Gastroesophageal sphincter (tissue), 4 donors: Measurements from ENCODE around the gene KRTAP10-11. TPM values are rescaled to one million over a fixed set of nuclear protein-coding genes. Genes with fewer than 3 reads are reported as not detected.
"Not testable (repeated sequence)": the region's sequence is repeated elsewhere in the genome, so short reads cannot be mapped to it uniquely, and the experiment has no call there.

ENCODE experiments used
- ATAC-seq: fragments of 150-250 bp; one replicate; pipeline ENCODE4 v1.9.1; 2016; ENCODE audit warnings: mild to moderate bottlenecking, moderate library complexity
- H3K27ac ChIP-seq, 4 donors: fragments of 200-600 bp; sonication (generic) in 3 of 4; 1 replicate in 3 of 4; 2 replicates in 1 of 4; pipeline ENCODE4 v1.5.1; 2016 to 2019
- H3K27me3 ChIP-seq: fragments of 200-600 bp; sonication (generic); one replicate; pipeline ENCODE4 v1.5.1; 2019
- H3K36me3 ChIP-seq, 2 donors: fragments of 200-600 bp; sonication (generic); one replicate each; pipeline ENCODE4 v1.5.1; 2019; ENCODE audit warnings: control low read depth in 1 of 2
- H3K4me1 ChIP-seq, 3 donors: fragments of 200-600 bp; sonication (generic); 1 replicate in 2 of 3; 2 replicates in 1 of 3; pipeline ENCODE4 v1.5.1; 2016 to 2019; ENCODE audit warnings: control low read depth in 2 of 3
- H3K4me3 ChIP-seq, 2 donors: fragments of 200-600 bp; sonication (generic); one replicate each; pipeline ENCODE4 v1.5.1; 2019; ENCODE audit warnings: mild to moderate bottlenecking in 1 of 2, moderate library complexity in 1 of 2
- H3K9me3 ChIP-seq, 3 donors: fragments of 200-600 bp; sonication (generic); one replicate each; pipeline ENCODE4 v1.5.1; 2017 to 2019; ENCODE audit warnings: control low read depth in 2 of 3
- CTCF ChIP-seq, 4 experiments: fragments of 200-600 bp in 2 of 4; fragments of 450-650 bp in 2 of 4; sonication (generic) in 1 of 4; IDR thresholded peaks; one replicate each; pipeline ENCODE4 v1.5.1; 2017 to 2019; ENCODE audit warnings: antibody characterized with exemption in 4 of 4, mild to moderate bottlenecking in 2 of 4, moderate library complexity in 2 of 4
- EP300 ChIP-seq: sonication (generic); formaldehyde crosslinking; IDR thresholded peaks from one replicate; pipeline ENCODE4 v1.6.1; 2017; ENCODE audit warnings: antibody characterized with exemption, mild to moderate bottlenecking
- POLR2A ChIP-seq, 2 donors: fragments of 450-650 bp; IDR thresholded peaks; one replicate each; pipeline ENCODE4 v1.6.1; 2017; ENCODE audit warnings: antibody characterized with exemption in 2 of 2, mild to moderate bottlenecking in 2 of 2, moderate library complexity in 1 of 2
- POLR2AphosphoS5 ChIP-seq: sonication (generic); formaldehyde crosslinking; IDR thresholded peaks from one replicate; pipeline ENCODE4 v1.6.1; 2017; ENCODE audit warnings: antibody characterized with exemption
- WGBS, 2 donors: methylation state at CpG; one replicate each; pipeline ENCODE4 v1.1.5; 2018; ENCODE audit warnings: low coverage in 1 of 2; 5-methylcytosine and 5-hydroxymethylcytosine counted together
- total RNA-seq, 4 donors: library from RNA; depleted of rRNA; stranded (reverse); fragments of >200 nt; gene quantifications; one replicate each; pipeline ENCODE4 v1.1.0, GENCODE V29; 2016

KRTAP10-11 gene
- total RNA-seq, 4 donors from 2014 or later, result not detected

- no peaks in the 10 kb centered on the region for H3K4me1 ChIP-seq
- H3K4me3 ChIP-seq, result no peak within 1 kb of the TSS
- H3K9me3 ChIP-seq, result no peaks in the 10 kb centered on the region
- no peak within 1 kb of the TSS for H3K27ac ChIP-seq
- H3K36me3 ChIP-seq, result no peaks in the 10 kb centered on the region
- no peak for TF ChIP-seq POLR2A (IDR thresholded peaks at IDR 0.05)
- TF ChIP-seq EP300, result no peak
- TF ChIP-seq POLR2AphosphoS5, result no peak
- no peak for TF ChIP-seq CTCF (IDR thresholded peaks at IDR 0.05)
- peaks cover 21% of the 10 kb centered on the region for H3K27me3 ChIP-seq
- WGBS, 2 donors, result 50 to 56% methylated on average over 3 to 7 of the region's 23 CpGs
- no peak for ATAC-seq
Measured at GRCh38 chr21:44681861-44682579, 35.8 kb downstream of the KRTAP10-11 start, which contains the start of gene KRTAP12-1. TSS of gene KRTAP12-1 (minus strand) at chr21:44682163. CDS start at chr21:44682123, 40 bp downstream.

GRCh38 chr21:44682580-44683151 is 36.5 kb downstream of the KRTAP10-11 start:
- no peak for ATAC-seq
- WGBS, 2 donors, result 61 to 76% methylated on average over 4 to 8 of the region's 15 CpGs
- H3K27ac ChIP-seq, result no peak overlapping the region
- H3K27me3 ChIP-seq, result peaks cover 27% of the 10 kb centered on the region
- no peaks in the 10 kb centered on the region for H3K9me3 ChIP-seq
- no peaks in the 10 kb centered on the region for H3K4me1 ChIP-seq
- no peak overlapping the region for H3K4me3 ChIP-seq
- TF ChIP-seq POLR2A (IDR thresholded peaks at IDR 0.05), result no peak
- no peak for TF ChIP-seq POLR2AphosphoS5
- TF ChIP-seq CTCF (IDR thresholded peaks at IDR 0.05), result no peak
- no peak for TF ChIP-seq EP300
- H3K36me3 ChIP-seq, result no peaks in the 10 kb centered on the region

- TF ChIP-seq CTCF (IDR thresholded peaks at IDR 0.05) (no peak), POLR2AphosphoS5 (no peak)
- whole genome bisulfite sequencing, 2 donors, result 63 to 82% methylated on average over 6 to 7 of the region's 7 CpGs
- no peaks in the 10 kb centered on the region for H3K36me3 ChIP-seq
- no peak overlapping the region for H3K4me3 ChIP-seq
- H3K27me3 ChIP-seq, result peaks cover 37% of the 10 kb centered on the region
- ATAC-seq, result no peak
- H3K4me1 ChIP-seq, result no peaks in the 10 kb centered on the region
- no peaks in the 10 kb centered on the region for H3K9me3 ChIP-seq
- no peak overlapping the region for H3K27ac ChIP-seq
Measured at GRCh38 chr21:44684077-44684476, 37.9 kb downstream of the KRTAP10-11 start.

GRCh38 chr21:44684483-44684882 is 38.3 kb downstream of the KRTAP10-11 start:
- no peaks in the 10 kb centered on the region for H3K4me1 ChIP-seq
- H3K27me3 ChIP-seq, result peaks cover 38% of the 10 kb centered on the region
- H3K27ac ChIP-seq, result no peak overlapping the region
- no peaks in the 10 kb centered on the region for H3K36me3 ChIP-seq
- no peaks in the 10 kb centered on the region for H3K9me3 ChIP-seq
- no peak overlapping the region for H3K4me3 ChIP-seq
- TF ChIP-seq EP300 (no peak), CTCF (IDR thresholded peaks at IDR 0.05) (no peak), POLR2A (IDR thresholded peaks at IDR 0.05) (no peak), POLR2AphosphoS5 (no peak)
- ATAC-seq, result no peak
- 58 to 92% methylated on average over 4 to 6 of the region's 6 CpGs for WGBS, 2 donors

- H3K27ac ChIP-seq, H3K4me1 ChIP-seq, H3K4me3 ChIP-seq, H3K9me3 ChIP-seq, ATAC-seq, H3K36me3 ChIP-seq: not testable (repeated sequence)
- 60 to 100% methylated on average over 1 to 3 of the region's 6 CpGs for WGBS, 2 donors
- peaks cover 39% of the 10 kb centered on the region for H3K27me3 ChIP-seq
Measured at GRCh38 chr21:44685050-44685449, 38.8 kb downstream of the KRTAP10-11 start.
